ENCODE measurements around the gene MAPK8IP3.
A peak's percentile ranks its signal among the peaks of the same experiment; 100 is the strongest.

MAPK8IP3 gene

GRCh38 chr16:1772362-1772907 is 66.4 kb downstream of the MAPK8IP3 start, which contains the start of gene EME2:
TSS of gene EME2 (plus strand) at chr16:1772810. CDS start at chr16:1773228, 418 bp downstream.
- Histone ChIP-seq H3K4me1 (ENCODE audit: control insufficient read depth in 1 of 2, insufficient read depth in 2 of 2, low read length in 2 of 2) (peaks cover 2 to 46% of the 10 kb centered on the region in 2 donors), H3K27me3 (ENCODE audit: low read depth, low read length) (no peaks in the 10 kb centered on the region), H3K36me3 (ENCODE audit: control insufficient read depth in 1 of 2, insufficient read depth in 2 of 2, low read length in 2 of 2) (peaks cover 0 to 46% of the 10 kb centered on the region in 2 donors), H3K4me3 (ENCODE audit: low read depth in 1 of 2, low read length in 2 of 2) (peak within 1 kb of the TSS; percentile 74 to 99), H3K9me3 (ENCODE audit: control insufficient read depth in 1 of 2, low read length in 2 of 2) (no peaks in the 10 kb centered on the region), H3K27ac (ENCODE audit: low read length) (peak within 1 kb of the TSS; percentile 23)

GRCh38 chr16:1772908-1773702 is 67.1 kb downstream of the MAPK8IP3 start, which contains the start of gene MRPS34:
TSS of gene MRPS34 (minus strand) at chr16:1773134. CDS start at chr16:1773119, 15 bp downstream.
- Histone ChIP-seq H3K4me3 (ENCODE audit: low read depth in 1 of 2, low read length in 2 of 2) (peak within 1 kb of the TSS; percentile 74 to 99), H3K4me1 (ENCODE audit: control insufficient read depth in 1 of 2, insufficient read depth in 2 of 2, low read length in 2 of 2) (peaks cover 2 to 46% of the 10 kb centered on the region in 2 donors), H3K27ac (ENCODE audit: low read length) (peak within 1 kb of the TSS; percentile 23), H3K9me3 (ENCODE audit: control insufficient read depth in 1 of 2, low read length in 2 of 2) (no peaks in the 10 kb centered on the region), H3K36me3 (ENCODE audit: control insufficient read depth in 1 of 2, insufficient read depth in 2 of 2, low read length in 2 of 2) (peaks cover 0 to 46% of the 10 kb centered on the region in 2 donors), H3K27me3 (ENCODE audit: low read depth, low read length) (no peaks in the 10 kb centered on the region)

GRCh38 chr16:1773703-1774447 is 67.9 kb downstream of the MAPK8IP3 start:
- H3K4me1 ChIP-seq (ENCODE audit: control insufficient read depth in 1 of 2, insufficient read depth in 2 of 2, low read length in 2 of 2), result peaks cover 2 to 46% of the 10 kb centered on the region in 2 donors
- H3K27ac ChIP-seq (ENCODE audit: low read length), result no peak overlapping the region
- H3K9me3 ChIP-seq (ENCODE audit: control insufficient read depth in 1 of 2, low read length in 2 of 2), result no peaks in the 10 kb centered on the region
- H3K36me3 ChIP-seq (ENCODE audit: control insufficient read depth in 1 of 2, insufficient read depth in 2 of 2, low read length in 2 of 2), result peaks cover 0 to 39% of the 10 kb centered on the region in 2 donors
- H3K4me3 ChIP-seq (ENCODE audit: low read depth in 1 of 2, low read length in 2 of 2), result peak overlapping the region; percentile 74 to 99
- H3K27me3 ChIP-seq (ENCODE audit: low read depth, low read length), result no peaks in the 10 kb centered on the region

- H3K4me3 ChIP-seq (ENCODE audit: low read depth in 1 of 2, low read length in 2 of 2), result peak overlapping the region in 1 of 2 donors; percentile 99
- no peaks in the 10 kb centered on the region for H3K9me3 ChIP-seq (ENCODE audit: control insufficient read depth in 1 of 2, low read length in 2 of 2)
- no peaks in the 10 kb centered on the region for H3K27me3 ChIP-seq (ENCODE audit: low read depth, low read length)
- H3K36me3 ChIP-seq (ENCODE audit: control insufficient read depth in 1 of 2, insufficient read depth in 2 of 2, low read length in 2 of 2), result peaks cover 0 to 36% of the 10 kb centered on the region in 2 donors
- H3K27ac ChIP-seq (ENCODE audit: low read length), result no peak overlapping the region
- H3K4me1 ChIP-seq (ENCODE audit: control insufficient read depth in 1 of 2, insufficient read depth in 2 of 2, low read length in 2 of 2), result peaks cover 2 to 45% of the 10 kb centered on the region in 2 donors
These were observed 68.4 kb downstream of the MAPK8IP3 start for GRCh38 chr16:1774448-1774780.

- no peak overlapping the region for H3K27ac ChIP-seq (ENCODE audit: low read length)
- H3K9me3 ChIP-seq (ENCODE audit: control insufficient read depth in 1 of 2, low read length in 2 of 2), result no peaks in the 10 kb centered on the region
- H3K27me3 ChIP-seq (ENCODE audit: low read depth, low read length), result no peaks in the 10 kb centered on the region
- H3K36me3 ChIP-seq (ENCODE audit: control insufficient read depth in 1 of 2, insufficient read depth in 2 of 2, low read length in 2 of 2), result peaks cover 0 to 38% of the 10 kb centered on the region in 2 donors
- peaks cover 2 to 40% of the 10 kb centered on the region in 2 donors for H3K4me1 ChIP-seq (ENCODE audit: control insufficient read depth in 1 of 2, insufficient read depth in 2 of 2, low read length in 2 of 2)
- H3K4me3 ChIP-seq (ENCODE audit: low read depth in 1 of 2, low read length in 2 of 2), result no peak overlapping the region
These were observed 69.2 kb downstream of the MAPK8IP3 start for GRCh38 chr16:1775006-1775845.

GRCh38 chr16:1775846-1776671 is 70.1 kb downstream of the MAPK8IP3 start:
- Histone ChIP-seq H3K27me3 (ENCODE audit: low read depth, low read length) (no peaks in the 10 kb centered on the region), H3K36me3 (ENCODE audit: control insufficient read depth in 1 of 2, insufficient read depth in 2 of 2, low read length in 2 of 2) (peaks cover 0 to 39% of the 10 kb centered on the region in 2 donors), H3K27ac (ENCODE audit: low read length) (no peak overlapping the region), H3K4me3 (ENCODE audit: low read depth in 1 of 2, low read length in 2 of 2) (no peak overlapping the region), H3K4me1 (ENCODE audit: control insufficient read depth in 1 of 2, insufficient read depth in 2 of 2, low read length in 2 of 2) (peaks cover 3 to 40% of the 10 kb centered on the region in 2 donors), H3K9me3 (ENCODE audit: control insufficient read depth in 1 of 2, low read length in 2 of 2) (no peaks in the 10 kb centered on the region)

GRCh38 chr16:1776672-1776955 is 70.6 kb downstream of the MAPK8IP3 start:
- Histone ChIP-seq H3K27ac (ENCODE audit: low read length) (no peak overlapping the region), H3K9me3 (ENCODE audit: control insufficient read depth in 1 of 2, low read length in 2 of 2) (no peaks in the 10 kb centered on the region), H3K4me1 (ENCODE audit: control insufficient read depth in 1 of 2, insufficient read depth in 2 of 2, low read length in 2 of 2) (peaks cover 8 to 45% of the 10 kb centered on the region in 2 donors), H3K27me3 (ENCODE audit: low read depth, low read length) (no peaks in the 10 kb centered on the region), H3K4me3 (ENCODE audit: low read depth in 1 of 2, low read length in 2 of 2) (no peak overlapping the region), H3K36me3 (ENCODE audit: control insufficient read depth in 1 of 2, insufficient read depth in 2 of 2, low read length in 2 of 2) (peaks cover 0 to 39% of the 10 kb centered on the region in 2 donors)

GRCh38 chr16:1776991-1777374 is 71.0 kb downstream of the MAPK8IP3 start:
- Histone ChIP-seq H3K27me3 (ENCODE audit: low read depth, low read length) (no peaks in the 10 kb centered on the region), H3K27ac (ENCODE audit: low read length) (no peak overlapping the region), H3K4me3 (ENCODE audit: low read depth in 1 of 2, low read length in 2 of 2) (no peak overlapping the region), H3K9me3 (ENCODE audit: control insufficient read depth in 1 of 2, low read length in 2 of 2) (no peaks in the 10 kb centered on the region), H3K4me1 (ENCODE audit: control insufficient read depth in 1 of 2, insufficient read depth in 2 of 2, low read length in 2 of 2) (peaks cover 8 to 46% of the 10 kb centered on the region in 2 donors), H3K36me3 (ENCODE audit: control insufficient read depth in 1 of 2, insufficient read depth in 2 of 2, low read length in 2 of 2) (peaks cover 0 to 39% of the 10 kb centered on the region in 2 donors)

- Histone ChIP-seq H3K27me3 (ENCODE audit: low read depth, low read length) (no peaks in the 10 kb centered on the region), H3K4me3 (ENCODE audit: low read depth in 1 of 2, low read length in 2 of 2) (no peak overlapping the region), H3K9me3 (ENCODE audit: control insufficient read depth in 1 of 2, low read length in 2 of 2) (no peaks in the 10 kb centered on the region), H3K36me3 (ENCODE audit: control insufficient read depth in 1 of 2, insufficient read depth in 2 of 2, low read length in 2 of 2) (peaks cover 0 to 39% of the 10 kb centered on the region in 2 donors), H3K4me1 (ENCODE audit: control insufficient read depth in 1 of 2, insufficient read depth in 2 of 2, low read length in 2 of 2) (peaks cover 8 to 40% of the 10 kb centered on the region in 2 donors), H3K27ac (ENCODE audit: low read length) (no peak overlapping the region)
These were observed 71.6 kb downstream of the MAPK8IP3 start for GRCh38 chr16:1777375-1778199.

Measured in muscle layer of duodenum (tissue), 2 donors.